OCI-LY7 (cell line): Measurements from ENCODE around the gene TRAF5. TPM values are rescaled to one million over a fixed set of nuclear protein-coding genes. Genes with fewer than 3 reads are reported as not detected.
"Not testable (repeated sequence)": the region's sequence is repeated elsewhere in the genome, so short reads cannot be mapped to it uniquely, and the experiment has no call there.

Source experiments
- BruUV-seq: library from RNA; stranded (reverse); fragments of 400-500 nt; replicated peaks from 2 replicates; lab custom pipeline; 2021; lab: Mats Ljungman, UMichigan
- CTCF ChIA-PET: fragments of 300-600 bp; sonication (Branson Sonifier 250); formaldehyde crosslinking; loops from one replicate; lab custom pipeline; 2022; ENCODE audit warnings: antibody characterized with exemption; ENCODE audit not compliant: unreplicated experiment; lab: Charles Lee
- POLR2A ChIA-PET: fragments of 300-600 bp; sonication (Branson Sonifier 250); formaldehyde crosslinking; loops from one replicate; lab custom pipeline; 2022; ENCODE audit warnings: antibody characterized with exemption; lab: Charles Lee
- DNase-seq: peaks from one replicate; pipeline ENCODE4 v3.0.0-alpha.2; 2015; ENCODE audit warnings: low spot score
- H2AFZ ChIP-seq: fragments of 200-600 bp; sonication (generic), shearing (Covaris generic); 2 replicates; pipeline ENCODE4 v1.6.1; 2014; ENCODE audit warnings: mild to moderate bottlenecking, antibody characterized with exemption, low read length, moderate library complexity
- H3K27ac ChIP-seq: fragments of 200-600 bp; sonication (generic); 2 replicates; pipeline ENCODE4 v1.5.1; 2014; ENCODE audit warnings: mixed run types, low read depth, mild to moderate bottlenecking, moderate library complexity, low read length, inconsistent platforms; ENCODE audit not compliant: poor library complexity, severe bottlenecking
- H3K36me3 ChIP-seq: fragments of 200-600 bp; sonication (generic); 2 replicates; pipeline ENCODE4 v1.6.1; 2014; ENCODE audit warnings: mild to moderate bottlenecking, antibody characterized with exemption, low read length, moderate library complexity, mixed read lengths; ENCODE audit not compliant: insufficient read depth
- H3K4me1 ChIP-seq: fragments of 200-600 bp; sonication (generic); 2 replicates; pipeline ENCODE4 v1.5.1; 2014; ENCODE audit warnings: mild to moderate bottlenecking, low read length; ENCODE audit not compliant: insufficient read depth, poor library complexity, severe bottlenecking
- H3K4me2 ChIP-seq: fragments of 200-600 bp; sonication (generic); 2 replicates; pipeline ENCODE4 v1.6.1; 2014; ENCODE audit warnings: mild to moderate bottlenecking, low read length
- H3K4me3 ChIP-seq: fragments of 200-600 bp; sonication (generic); 2 replicates; pipeline ENCODE4 v1.5.1; 2014; ENCODE audit warnings: mild to moderate bottlenecking, low read depth, low read length; ENCODE audit not compliant: poor library complexity, severe bottlenecking
- H3K79me2 ChIP-seq: fragments of 200-600 bp; sonication (generic); 2 replicates; pipeline ENCODE4 v1.6.1; 2016; ENCODE audit warnings: low read depth, mild to moderate bottlenecking, low read length, moderate library complexity, mixed read lengths; ENCODE audit not compliant: insufficient read depth
- H3K9me2 ChIP-seq: fragments of 200-600 bp; sonication (generic); 2 replicates; pipeline ENCODE4 v1.6.1; 2016; ENCODE audit warnings: mild to moderate bottlenecking, low read length, mixed read lengths; ENCODE audit not compliant: insufficient read depth
- H3K9me3 ChIP-seq: fragments of 200-600 bp; sonication (generic); 2 replicates; pipeline ENCODE4 v1.6.1; 2014; ENCODE audit warnings: mild to moderate bottlenecking, mixed run types, low read length, mixed read lengths
- H4K20me1 ChIP-seq: fragments of 200-600 bp; sonication (generic); 2 replicates; pipeline ENCODE4 v1.6.1; 2014; ENCODE audit warnings: mild to moderate bottlenecking, antibody characterized with exemption, low read length, moderate library complexity, mixed read lengths; ENCODE audit not compliant: insufficient read depth
- EZH2phosphoT487 ChIP-seq: fragments of 200-600 bp; sonication (generic); IDR thresholded peaks from 2 replicates; pipeline ENCODE4 v1.6.1; 2018; ENCODE audit warnings: low read depth, borderline replicate concordance, mild to moderate bottlenecking, mixed run types, antibody characterized with exemption, low read length, moderate library complexity, mixed read lengths
- intact Hi-C: fragments of 100-400 bp; cut with micrococcal nuclease; formaldehyde crosslinking; loops from one replicate; pipeline ENCODE4 v1.10.0; 2022; ENCODE audit not compliant: unreplicated experiment
- total RNA-seq, 2 experiments: library from RNA; depleted of rRNA in 1 of 2; stranded (reverse); fragments of >200 nt in 1 of 2; shearing (Covaris generic) in 1 of 2; gene quantifications; 2 replicates each; pipeline ENCODE4 v1.2.3, GENCODE V29; 2014 to 2022
- TF ChIP-seq, protein P1 (sequence below): fragments of 200-600 bp; sonication (generic); conservative IDR thresholded peaks from 2 replicates; pipeline ENCODE4 v1.5.1; 2014; ENCODE audit warnings: mild to moderate bottlenecking, antibody characterized with exemption, low read length, moderate library complexity, mixed read lengths

The TRAF5 gene
- total RNA-seq, 2 experiments from 2014 or later: 24.2 to 54.4 TPM

DNA sequence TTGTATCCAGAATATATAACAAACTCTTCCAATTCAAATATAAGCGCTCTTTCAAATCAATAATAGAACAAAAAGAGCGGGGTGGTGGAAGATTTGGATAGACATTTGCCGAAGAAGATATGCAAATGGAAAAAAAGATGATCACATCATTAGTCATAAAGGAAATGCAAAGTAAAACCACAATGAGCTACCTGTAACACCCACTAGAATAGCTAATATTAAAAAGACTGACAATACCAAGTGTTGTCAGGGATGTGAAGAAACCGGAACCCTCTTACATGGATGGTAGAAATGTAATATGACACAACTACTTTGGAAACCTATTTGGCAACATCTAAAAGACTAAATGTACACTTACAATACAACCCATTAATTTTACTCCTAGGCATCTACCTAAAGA is 5.7 kb upstream of the TRAF5 start:
- H2AFZ ChIP-seq: no peak overlapping the region
- intact Hi-C loops: loop anchor here (10.0 kb wide), 1 partner anchor 964 kb away; the partner anchor contains the start of gene PPP2R5A
- no peaks in the 10 kb centered on the region for H4K20me1 ChIP-seq
- TF ChIP-seq, protein P1, sequence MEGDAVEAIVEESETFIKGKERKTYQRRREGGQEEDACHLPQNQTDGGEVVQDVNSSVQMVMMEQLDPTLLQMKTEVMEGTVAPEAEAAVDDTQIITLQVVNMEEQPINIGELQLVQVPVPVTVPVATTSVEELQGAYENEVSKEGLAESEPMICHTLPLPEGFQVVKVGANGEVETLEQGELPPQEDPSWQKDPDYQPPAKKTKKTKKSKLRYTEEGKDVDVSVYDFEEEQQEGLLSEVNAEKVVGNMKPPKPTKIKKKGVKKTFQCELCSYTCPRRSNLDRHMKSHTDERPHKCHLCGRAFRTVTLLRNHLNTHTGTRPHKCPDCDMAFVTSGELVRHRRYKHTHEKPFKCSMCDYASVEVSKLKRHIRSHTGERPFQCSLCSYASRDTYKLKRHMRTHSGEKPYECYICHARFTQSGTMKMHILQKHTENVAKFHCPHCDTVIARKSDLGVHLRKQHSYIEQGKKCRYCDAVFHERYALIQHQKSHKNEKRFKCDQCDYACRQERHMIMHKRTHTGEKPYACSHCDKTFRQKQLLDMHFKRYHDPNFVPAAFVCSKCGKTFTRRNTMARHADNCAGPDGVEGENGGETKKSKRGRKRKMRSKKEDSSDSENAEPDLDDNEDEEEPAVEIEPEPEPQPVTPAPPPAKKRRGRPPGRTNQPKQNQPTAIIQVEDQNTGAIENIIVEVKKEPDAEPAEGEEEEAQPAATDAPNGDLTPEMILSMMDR: no peak
- TF ChIP-seq EZH2phosphoT487: no peak
- no peak overlapping the region for H3K4me2 ChIP-seq
- DNase-seq: no peak
- ChIA-PET POLR2A (interaction anchor here (0.6 to 1.0 kb wide), 5 partner anchors 9 to 243 kb away, joined by 3 to 4 read pairs (median 3); no protein-coding TSS in a partner anchor), CTCF (no interaction called here)
- H3K9me3 ChIP-seq: no peaks in the 10 kb centered on the region
- peaks cover 4% of the 10 kb centered on the region; the same call in 1 of the 2 replicates for H3K36me3 ChIP-seq
- H3K27ac ChIP-seq: no peak overlapping the region
- peaks cover 7% of the 10 kb centered on the region for H3K4me1 ChIP-seq
- H3K79me2 ChIP-seq: no peaks in the 10 kb centered on the region
- H3K9me2 ChIP-seq: no peaks in the 10 kb centered on the region
- no peak overlapping the region for H3K4me3 ChIP-seq
- BruUV-seq: no TSS peak

GRCh38 chr1:211321646-211322045 is 5.0 kb upstream of the TRAF5 start:
- H3K9me3 ChIP-seq, H3K4me3 ChIP-seq, H3K27ac ChIP-seq, H3K9me2 ChIP-seq, H3K79me2 ChIP-seq, DNase-seq, H3K4me2 ChIP-seq, H3K36me3 ChIP-seq, BruUV-seq, CTCF ChIA-PET, H2AFZ ChIP-seq, H4K20me1 ChIP-seq: not testable (repeated sequence)
- intact Hi-C loops: loop anchor here (10.0 kb wide), 1 partner anchor 963 kb away; the partner anchor contains the start of gene PPP2R5A
- POLR2A ChIA-PET: interaction anchor here (1.0 kb wide), 2 partner anchors 9 to 196 kb away, joined by 3 to 4 read pairs; no protein-coding TSS in a partner anchor
- H3K4me1 ChIP-seq: peaks cover 11% of the 10 kb centered on the region

GRCh38 chr1:211323156-211324063 is 3.2 kb upstream of the TRAF5 start:
- peak overlapping the region; percentile 64; the same call in 1 of the 2 replicates for H2AFZ ChIP-seq
- no peak overlapping the region for H3K4me3 ChIP-seq
- H3K79me2 ChIP-seq: peaks cover 16% of the 10 kb centered on the region; the same call in 1 of the 2 replicates
- intact Hi-C loops: loop anchor here (1.0 to 10.0 kb wide), 5 partner anchors 30 to 961 kb away; partner anchors contain the start of gene PPP2R5A
- no peak overlapping the region for H3K27ac ChIP-seq
- no peaks in the 10 kb centered on the region for H4K20me1 ChIP-seq
- DNase-seq: peak; percentile 79
- no peaks in the 10 kb centered on the region for H3K36me3 ChIP-seq
- H3K9me2 ChIP-seq: no peaks in the 10 kb centered on the region
- ChIA-PET CTCF (interaction anchor here (0.7 to 1.8 kb wide), 3 partner anchors 12 to 190 kb away, joined by 3 to 14 read pairs (median 4); no protein-coding TSS in a partner anchor), POLR2A (interaction anchor here (0.7 to 2.1 kb wide), 4 partner anchors 12 to 153 kb away, joined by 3 to 10 read pairs (median 3); no protein-coding TSS in a partner anchor)
- H3K4me2 ChIP-seq: no peak overlapping the region
- H3K4me1 ChIP-seq: peaks cover 18% of the 10 kb centered on the region
- TF ChIP-seq, protein P1: peak; percentile 97
- no peak for TF ChIP-seq EZH2phosphoT487
- BruUV-seq: no TSS peak
- no peaks in the 10 kb centered on the region for H3K9me3 ChIP-seq
